AG10803 (cell line): ENCODE results near the gene AHRR.

Experiments used
- DNase-seq: peaks from one replicate; pipeline ENCODE4 v3.0.0; 2010; ENCODE audit warnings: low read depth
- H3K4me3 ChIP-seq: 2 replicates; pipeline ENCODE4 v1.5.1; 2011; ENCODE audit warnings: mild to moderate bottlenecking, low read length, control low read depth
- CTCF ChIP-seq: conservative IDR thresholded peaks from 2 replicates; pipeline ENCODE4 v1.5.1; 2011; ENCODE audit warnings: mild to moderate bottlenecking, low read length, control low read depth, inconsistent platforms

AHRR gene

GRCh38 chr5:468401-468800 lies 146.9 kb downstream of the AHRR start:
- TF ChIP-seq CTCF: no peak
- H3K4me3 ChIP-seq: no peak overlapping the region
- DNase-seq: no peak

GRCh38 chr5:469752-470483 lies 148.4 kb downstream of the AHRR start:
- TF ChIP-seq CTCF: no peak
- no peak overlapping the region for H3K4me3 ChIP-seq
- no peak for DNase-seq

GRCh38 chr5:470961-471749 lies 149.6 kb downstream of the AHRR start:
- no peak for TF ChIP-seq CTCF
- H3K4me3 ChIP-seq: peak overlapping the region; percentile 13
- no peak for DNase-seq

- TF ChIP-seq CTCF: no peak
Observed at GRCh38 chr5:471750-472058, 150.2 kb downstream of the AHRR start.

GRCh38 chr5:472076-472655 lies 150.7 kb downstream of the AHRR start:
- DNase-seq: no peak

More at GRCh38 chr5:471750-472058, 150.2 kb downstream of the AHRR start:
- no peak for DNase-seq
- peak overlapping the region; percentile 73 for H3K4me3 ChIP-seq

More at GRCh38 chr5:472076-472655, 150.7 kb downstream of the AHRR start:
- TF ChIP-seq CTCF: no peak
- peak overlapping the region; percentile 73 for H3K4me3 ChIP-seq
